Measurements from ENCODE around the gene DIPK1A.

- no peak for TF ChIP-seq GATA2 (IDR thresholded peaks at IDR 0.05; ENCODE audit: low read depth, low read length)
- TF ChIP-seq GATA3 (IDR thresholded peaks at IDR 0.05; ENCODE audit: low read depth, low read length): no peak
Measured at GRCh38 chr1:92969517-92969916, 8.3 kb upstream of the DIPK1A start.
